H1 (cell line): ENCODE measurements around the gene OR2AE1. TPM values are rescaled to one million over a fixed set of nuclear protein-coding genes. Genes with fewer than 3 reads are reported as not detected.

Experiments
- EP300 ChIP-seq, 2 experiments: IDR thresholded peaks; 1 replicate in 1 of 2; 2 replicates in 1 of 2; pipeline ENCODE4 v1.6.1; 2011 to 2012; ENCODE audit warnings: low read depth in 2 of 2, low read length in 2 of 2, mild to moderate bottlenecking in 2 of 2, borderline replicate concordance in 1 of 2, inconsistent platforms in 1 of 2, moderate library complexity in 1 of 2
- KDM4A ChIP-seq: IDR thresholded peaks from one replicate; pipeline ENCODE4 v1.7.1; 2012; ENCODE audit warnings: low read depth, mild to moderate bottlenecking, moderate library complexity, low read length, inconsistent platforms; ENCODE audit not compliant: severe bottlenecking
- MAX ChIP-seq: IDR thresholded peaks from 2 replicates; pipeline ENCODE4 v1.6.1; 2012; ENCODE audit warnings: inconsistent platforms
- SUZ12 ChIP-seq: fragments of 200-600 bp; sonication (generic); IDR thresholded peaks from 2 replicates; pipeline ENCODE4 v1.6.1; 2012; ENCODE audit warnings: mild to moderate bottlenecking, inconsistent platforms, low read length, moderate library complexity, mixed read lengths
- polyA plus RNA-seq, 7 experiments: library from polyadenylated mRNA; depleted of rRNA in 3 of 7; stranded (reverse) in 5 of 7; unstranded in 2 of 7; fragments of >200 nt in 5 of 7; fragments of 200-250 nt in 2 of 7; gene quantifications; 1 replicate in 5 of 7; 2 replicates in 1 of 7; 4 replicates in 1 of 7; pipeline versions ENCODE4 v1.2.1 to v1.2.3, GENCODE V29; 2011 to 2013; ENCODE audit warnings: missing spikeins in 2 of 7, mixed read lengths in 2 of 7
- total RNA-seq: library from RNA; stranded (reverse); fragmentation: NEBNext Ultra II Directional; extraction: Animal tissue kit (Norgen Biotek cat#: 25700); gene quantifications from 2 replicates; pipeline ENCODE4 v1.2.1, GENCODE V29; 2021
- TF ChIP-seq, protein P1 (sequence below): fragments of 300-600 bp; sonication (generic); IDR thresholded peaks from 2 replicates; pipeline ENCODE4 v1.7.1; 2012; ENCODE audit warnings: low read length, moderate library complexity, mild to moderate bottlenecking, inconsistent platforms; ENCODE audit not compliant: insufficient replicate concordance
- TF ChIP-seq, protein P2 (sequence below), 3 experiments: IDR thresholded peaks; 1 replicate in 2 of 3; 2 replicates in 1 of 3; pipeline versions ENCODE4 v1.5.1 to v1.6.1; 2011; ENCODE audit warnings: low read length in 3 of 3, mild to moderate bottlenecking in 3 of 3, inconsistent platforms in 2 of 3, low read depth in 1 of 3, moderate library complexity in 1 of 3; ENCODE audit not compliant: insufficient read depth in 1 of 3; ENCODE audit errors: control extremely low read depth in 1 of 3

OR2AE1 gene
- total and polyA plus RNA-seq, 2 of the 8 experiments (the other 6 are each of a cell fraction or from before 2014, with no cell fraction given): not detected

GRCh38 chr7:99837649-99838361 lies 39.0 kb downstream of the OR2AE1 start (continued):
- TF ChIP-seq, protein P1, sequence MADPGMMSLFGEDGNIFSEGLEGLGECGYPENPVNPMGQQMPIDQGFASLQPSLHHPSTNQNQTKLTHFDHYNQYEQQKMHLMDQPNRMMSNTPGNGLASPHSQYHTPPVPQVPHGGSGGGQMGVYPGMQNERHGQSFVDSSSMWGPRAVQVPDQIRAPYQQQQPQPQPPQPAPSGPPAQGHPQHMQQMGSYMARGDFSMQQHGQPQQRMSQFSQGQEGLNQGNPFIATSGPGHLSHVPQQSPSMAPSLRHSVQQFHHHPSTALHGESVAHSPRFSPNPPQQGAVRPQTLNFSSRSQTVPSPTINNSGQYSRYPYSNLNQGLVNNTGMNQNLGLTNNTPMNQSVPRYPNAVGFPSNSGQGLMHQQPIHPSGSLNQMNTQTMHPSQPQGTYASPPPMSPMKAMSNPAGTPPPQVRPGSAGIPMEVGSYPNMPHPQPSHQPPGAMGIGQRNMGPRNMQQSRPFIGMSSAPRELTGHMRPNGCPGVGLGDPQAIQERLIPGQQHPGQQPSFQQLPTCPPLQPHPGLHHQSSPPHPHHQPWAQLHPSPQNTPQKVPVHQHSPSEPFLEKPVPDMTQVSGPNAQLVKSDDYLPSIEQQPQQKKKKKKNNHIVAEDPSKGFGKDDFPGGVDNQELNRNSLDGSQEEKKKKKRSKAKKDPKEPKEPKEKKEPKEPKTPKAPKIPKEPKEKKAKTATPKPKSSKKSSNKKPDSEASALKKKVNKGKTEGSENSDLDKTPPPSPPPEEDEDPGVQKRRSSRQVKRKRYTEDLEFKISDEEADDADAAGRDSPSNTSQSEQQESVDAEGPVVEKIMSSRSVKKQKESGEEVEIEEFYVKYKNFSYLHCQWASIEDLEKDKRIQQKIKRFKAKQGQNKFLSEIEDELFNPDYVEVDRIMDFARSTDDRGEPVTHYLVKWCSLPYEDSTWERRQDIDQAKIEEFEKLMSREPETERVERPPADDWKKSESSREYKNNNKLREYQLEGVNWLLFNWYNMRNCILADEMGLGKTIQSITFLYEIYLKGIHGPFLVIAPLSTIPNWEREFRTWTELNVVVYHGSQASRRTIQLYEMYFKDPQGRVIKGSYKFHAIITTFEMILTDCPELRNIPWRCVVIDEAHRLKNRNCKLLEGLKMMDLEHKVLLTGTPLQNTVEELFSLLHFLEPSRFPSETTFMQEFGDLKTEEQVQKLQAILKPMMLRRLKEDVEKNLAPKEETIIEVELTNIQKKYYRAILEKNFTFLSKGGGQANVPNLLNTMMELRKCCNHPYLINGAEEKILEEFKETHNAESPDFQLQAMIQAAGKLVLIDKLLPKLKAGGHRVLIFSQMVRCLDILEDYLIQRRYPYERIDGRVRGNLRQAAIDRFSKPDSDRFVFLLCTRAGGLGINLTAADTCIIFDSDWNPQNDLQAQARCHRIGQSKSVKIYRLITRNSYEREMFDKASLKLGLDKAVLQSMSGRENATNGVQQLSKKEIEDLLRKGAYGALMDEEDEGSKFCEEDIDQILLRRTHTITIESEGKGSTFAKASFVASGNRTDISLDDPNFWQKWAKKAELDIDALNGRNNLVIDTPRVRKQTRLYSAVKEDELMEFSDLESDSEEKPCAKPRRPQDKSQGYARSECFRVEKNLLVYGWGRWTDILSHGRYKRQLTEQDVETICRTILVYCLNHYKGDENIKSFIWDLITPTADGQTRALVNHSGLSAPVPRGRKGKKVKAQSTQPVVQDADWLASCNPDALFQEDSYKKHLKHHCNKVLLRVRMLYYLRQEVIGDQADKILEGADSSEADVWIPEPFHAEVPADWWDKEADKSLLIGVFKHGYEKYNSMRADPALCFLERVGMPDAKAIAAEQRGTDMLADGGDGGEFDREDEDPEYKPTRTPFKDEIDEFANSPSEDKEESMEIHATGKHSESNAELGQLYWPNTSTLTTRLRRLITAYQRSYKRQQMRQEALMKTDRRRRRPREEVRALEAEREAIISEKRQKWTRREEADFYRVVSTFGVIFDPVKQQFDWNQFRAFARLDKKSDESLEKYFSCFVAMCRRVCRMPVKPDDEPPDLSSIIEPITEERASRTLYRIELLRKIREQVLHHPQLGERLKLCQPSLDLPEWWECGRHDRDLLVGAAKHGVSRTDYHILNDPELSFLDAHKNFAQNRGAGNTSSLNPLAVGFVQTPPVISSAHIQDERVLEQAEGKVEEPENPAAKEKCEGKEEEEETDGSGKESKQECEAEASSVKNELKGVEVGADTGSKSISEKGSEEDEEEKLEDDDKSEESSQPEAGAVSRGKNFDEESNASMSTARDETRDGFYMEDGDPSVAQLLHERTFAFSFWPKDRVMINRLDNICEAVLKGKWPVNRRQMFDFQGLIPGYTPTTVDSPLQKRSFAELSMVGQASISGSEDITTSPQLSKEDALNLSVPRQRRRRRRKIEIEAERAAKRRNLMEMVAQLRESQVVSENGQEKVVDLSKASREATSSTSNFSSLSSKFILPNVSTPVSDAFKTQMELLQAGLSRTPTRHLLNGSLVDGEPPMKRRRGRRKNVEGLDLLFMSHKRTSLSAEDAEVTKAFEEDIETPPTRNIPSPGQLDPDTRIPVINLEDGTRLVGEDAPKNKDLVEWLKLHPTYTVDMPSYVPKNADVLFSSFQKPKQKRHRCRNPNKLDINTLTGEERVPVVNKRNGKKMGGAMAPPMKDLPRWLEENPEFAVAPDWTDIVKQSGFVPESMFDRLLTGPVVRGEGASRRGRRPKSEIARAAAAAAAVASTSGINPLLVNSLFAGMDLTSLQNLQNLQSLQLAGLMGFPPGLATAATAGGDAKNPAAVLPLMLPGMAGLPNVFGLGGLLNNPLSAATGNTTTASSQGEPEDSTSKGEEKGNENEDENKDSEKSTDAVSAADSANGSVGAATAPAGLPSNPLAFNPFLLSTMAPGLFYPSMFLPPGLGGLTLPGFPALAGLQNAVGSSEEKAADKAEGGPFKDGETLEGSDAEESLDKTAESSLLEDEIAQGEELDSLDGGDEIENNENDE: no peak
- TF ChIP-seq KDM4A (no peak), MAX (no peak), EP300 (IDR thresholded peaks at IDR 0.05; ENCODE audit: borderline replicate concordance in 1 of 2, low read depth in 2 of 2, low read length in 2 of 2) (no peak), SUZ12 (no peak)
- TF ChIP-seq, protein P2, sequence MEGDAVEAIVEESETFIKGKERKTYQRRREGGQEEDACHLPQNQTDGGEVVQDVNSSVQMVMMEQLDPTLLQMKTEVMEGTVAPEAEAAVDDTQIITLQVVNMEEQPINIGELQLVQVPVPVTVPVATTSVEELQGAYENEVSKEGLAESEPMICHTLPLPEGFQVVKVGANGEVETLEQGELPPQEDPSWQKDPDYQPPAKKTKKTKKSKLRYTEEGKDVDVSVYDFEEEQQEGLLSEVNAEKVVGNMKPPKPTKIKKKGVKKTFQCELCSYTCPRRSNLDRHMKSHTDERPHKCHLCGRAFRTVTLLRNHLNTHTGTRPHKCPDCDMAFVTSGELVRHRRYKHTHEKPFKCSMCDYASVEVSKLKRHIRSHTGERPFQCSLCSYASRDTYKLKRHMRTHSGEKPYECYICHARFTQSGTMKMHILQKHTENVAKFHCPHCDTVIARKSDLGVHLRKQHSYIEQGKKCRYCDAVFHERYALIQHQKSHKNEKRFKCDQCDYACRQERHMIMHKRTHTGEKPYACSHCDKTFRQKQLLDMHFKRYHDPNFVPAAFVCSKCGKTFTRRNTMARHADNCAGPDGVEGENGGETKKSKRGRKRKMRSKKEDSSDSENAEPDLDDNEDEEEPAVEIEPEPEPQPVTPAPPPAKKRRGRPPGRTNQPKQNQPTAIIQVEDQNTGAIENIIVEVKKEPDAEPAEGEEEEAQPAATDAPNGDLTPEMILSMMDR (IDR thresholded peaks at IDR 0.05; ENCODE audit: control extremely low read depth in 1 of 3, insufficient read depth in 1 of 3, low read depth in 1 of 3, low read length in 3 of 3): no peak
